Islet precursor cell (in vitro differentiated cells): ENCODE data around the gene SMIM7.
"Not testable (repeated sequence)": the region's sequence is repeated elsewhere in the genome, so short reads cannot be mapped to it uniquely, and the experiment has no call there.

Source experiments
- DNase-seq: peaks from one replicate; pipeline ENCODE4 v3.0.0-alpha.2; 2018

The SMIM7 gene

DNA sequence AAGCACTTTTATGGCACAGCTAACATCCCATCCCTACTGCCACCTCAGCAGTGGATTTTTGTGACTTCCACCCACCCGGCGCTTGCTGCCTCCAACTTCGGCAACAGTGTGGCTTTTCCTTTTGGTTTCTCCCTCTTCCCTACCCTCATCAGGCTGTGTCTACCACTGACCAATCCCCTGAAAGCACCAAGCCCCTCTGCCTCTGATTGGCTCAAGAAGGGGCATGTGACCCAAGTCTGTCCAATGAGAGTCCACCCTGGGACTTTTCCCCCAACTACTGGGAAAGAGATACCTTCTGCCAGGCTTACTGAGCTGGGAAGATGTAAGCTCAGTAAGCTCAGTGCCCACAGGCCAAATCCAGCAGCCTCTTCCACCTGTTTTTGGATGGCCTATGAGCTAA is 5.8 kb downstream of the SMIM7 start:
- DNase-seq = no peak

DNA sequence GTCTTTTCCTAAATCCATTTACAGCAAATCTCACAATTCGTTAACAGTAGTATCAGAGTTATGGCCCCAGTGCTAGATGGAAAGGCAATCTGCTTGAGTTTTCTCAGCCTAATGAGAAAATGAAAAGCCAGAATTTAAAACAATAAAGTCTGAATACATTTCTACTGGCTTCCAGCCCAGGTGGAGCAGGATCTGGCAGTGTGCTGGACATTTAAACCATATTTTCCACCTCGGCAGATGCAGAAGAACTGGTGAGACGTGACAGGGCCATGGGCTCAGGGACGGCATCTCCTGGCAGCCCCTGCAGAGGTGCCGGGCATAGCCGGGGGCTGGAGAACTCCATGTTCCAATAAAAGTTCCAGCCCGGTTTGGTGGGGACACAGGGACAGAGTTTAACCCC is 7.1 kb downstream of the SMIM7 start:
- DNase-seq = no peak

GRCh38 chr19:16651421-16652188 is 8.3 kb downstream of the SMIM7 start:
- DNase-seq = not testable (repeated sequence)

GRCh38 chr19:16650821-16651220 is 9.1 kb downstream of the SMIM7 start:
- DNase-seq = no peak

- no peak for DNase-seq
Measured at GRCh38 chr19:16649734-16650133, 10.2 kb downstream of the SMIM7 start.

GRCh38 chr19:16645140-16645539 is 14.8 kb downstream of the SMIM7 start:
- DNase-seq = no peak

GRCh38 chr19:16641695-16642094 is 18.2 kb downstream of the SMIM7 start:
- no peak for DNase-seq

DNA sequence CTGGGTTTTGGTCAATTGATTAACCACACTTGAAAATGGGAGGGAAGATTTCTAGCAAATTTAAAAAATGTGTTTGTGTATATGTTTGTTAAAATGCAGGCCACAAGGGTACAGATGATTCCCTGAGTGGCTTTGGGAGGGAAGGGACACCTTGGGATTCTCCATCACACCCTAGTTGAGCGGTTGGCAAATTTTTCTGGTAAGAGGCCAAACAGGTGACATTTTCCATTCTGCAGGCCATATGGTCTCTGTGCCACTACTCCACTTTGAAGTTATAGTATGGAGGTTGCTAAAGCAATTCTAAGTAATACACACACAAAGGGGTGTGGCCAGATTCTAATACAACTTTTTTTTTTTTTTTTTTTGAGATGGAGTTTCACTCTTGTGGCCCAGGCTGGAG is 19.0 kb downstream of the SMIM7 start:
- no peak for DNase-seq

DNA sequence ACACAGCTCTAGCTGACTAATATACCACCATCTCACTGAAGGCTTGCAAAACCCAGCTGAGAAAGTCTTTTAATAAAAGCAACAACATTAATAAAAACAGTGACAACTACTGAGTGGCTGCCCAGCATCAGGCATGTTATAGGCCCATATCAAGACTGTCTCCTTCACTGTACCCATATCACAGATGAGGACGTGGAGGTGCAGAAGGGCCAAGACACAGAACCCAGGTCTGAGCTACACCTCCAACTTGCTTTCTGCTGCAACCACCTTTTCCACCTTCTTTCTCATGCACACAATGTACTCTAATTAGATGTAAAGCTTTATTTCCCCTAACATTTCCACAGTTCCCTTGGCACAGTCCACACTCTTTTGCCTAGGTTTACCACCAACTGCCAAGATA is 21.3 kb downstream of the SMIM7 start:
- DNase-seq = no peak

DNA sequence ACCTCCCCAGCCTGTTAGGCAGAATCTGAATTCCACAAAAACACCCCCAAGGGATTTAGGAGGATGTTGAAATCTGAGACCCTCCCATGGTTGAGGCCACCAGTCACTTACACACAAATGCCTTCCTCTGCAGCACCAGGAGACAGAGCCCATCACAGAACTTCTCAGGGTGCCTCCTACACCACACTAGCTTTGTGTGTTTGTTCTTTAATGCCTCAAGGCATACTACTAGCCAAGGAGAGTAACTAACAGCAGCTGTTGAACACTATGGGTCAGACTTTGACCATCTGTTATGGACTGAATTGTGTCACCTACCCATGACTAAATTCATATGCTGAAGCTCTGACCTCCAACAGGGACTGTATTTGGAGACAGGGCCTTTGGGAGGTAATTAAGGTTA is 22.4 kb downstream of the SMIM7 start:
- peak; percentile 58 for DNase-seq

GRCh38 chr19:16631465-16631864 is 28.5 kb downstream of the SMIM7 start:
- no peak for DNase-seq

- no peak for DNase-seq
Measured at GRCh38 chr19:16628984-16629691, 30.8 kb downstream of the SMIM7 start.

- DNase-seq = peak; percentile 96
Measured at GRCh38 chr19:16628183-16628983, 31.6 kb downstream of the SMIM7 start, which contains the start of gene MED26. Gene MED26, minus strand, starts transcription at chr19:16628204. Its CDS starts 261 bp downstream, at chr19:16627943.

GRCh38 chr19:16627928-16628182 is 32.1 kb downstream of the SMIM7 start:
- no peak for DNase-seq

DNA sequence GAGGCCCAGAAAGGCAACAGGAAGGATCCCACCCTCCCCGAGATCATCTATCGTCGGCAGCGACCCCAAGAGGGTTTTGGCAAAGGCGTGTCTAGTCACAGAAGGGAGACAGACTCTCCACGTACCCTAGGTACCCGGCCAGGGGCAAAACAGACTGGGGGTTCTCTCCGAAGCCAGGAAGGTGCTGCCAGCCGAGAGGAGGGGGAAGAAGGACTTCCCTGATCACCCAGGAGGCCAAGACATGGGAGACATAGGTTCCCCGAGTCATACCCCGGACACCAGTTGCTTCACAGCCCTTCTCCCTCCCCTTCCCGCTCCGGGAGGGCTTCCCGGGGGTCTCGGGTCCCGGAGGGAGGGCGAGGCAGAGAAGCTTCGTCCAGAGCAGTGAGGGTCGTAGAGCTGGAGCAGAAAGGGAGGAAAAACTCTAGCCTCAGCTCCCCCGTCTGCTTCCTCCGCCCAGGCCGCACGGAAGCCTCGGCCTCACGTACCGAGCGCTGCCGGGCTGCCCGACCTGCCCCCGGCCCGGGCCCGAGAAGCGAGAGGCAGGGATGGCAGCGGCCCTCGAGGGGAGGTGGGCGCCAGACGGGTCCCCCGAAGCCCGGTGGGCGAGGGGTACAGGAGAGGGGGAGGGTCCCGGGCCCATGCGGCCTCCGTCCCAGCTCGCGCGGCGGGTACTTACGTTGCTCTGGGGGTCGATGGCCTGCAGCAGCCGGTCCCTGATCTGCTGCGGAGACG is 32.6 kb downstream of the SMIM7 start:
- DNase-seq = no peak

DNA sequence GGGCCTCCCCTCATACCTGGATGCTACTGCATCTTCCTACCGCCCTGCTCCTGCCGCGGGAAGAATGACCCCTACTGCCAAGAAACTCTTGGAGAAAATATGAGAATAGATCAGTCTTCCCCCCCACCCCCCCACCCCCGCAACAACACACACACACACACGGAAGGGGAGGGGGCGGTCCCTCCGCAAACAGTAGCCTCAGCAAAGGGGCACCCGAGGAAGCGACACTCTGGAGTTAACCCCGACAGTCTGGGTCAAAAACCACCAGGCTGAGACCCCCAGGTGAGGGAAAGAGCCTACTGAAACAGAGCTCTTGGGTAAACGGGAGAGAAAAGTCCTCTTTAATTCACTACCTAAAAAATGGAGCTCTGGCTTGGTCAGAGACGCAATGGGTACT is 33.1 kb downstream of the SMIM7 start:
- no peak for DNase-seq

- no peak for DNase-seq
Measured at GRCh38 chr19:16625163-16625958, 34.6 kb downstream of the SMIM7 start.

DNA sequence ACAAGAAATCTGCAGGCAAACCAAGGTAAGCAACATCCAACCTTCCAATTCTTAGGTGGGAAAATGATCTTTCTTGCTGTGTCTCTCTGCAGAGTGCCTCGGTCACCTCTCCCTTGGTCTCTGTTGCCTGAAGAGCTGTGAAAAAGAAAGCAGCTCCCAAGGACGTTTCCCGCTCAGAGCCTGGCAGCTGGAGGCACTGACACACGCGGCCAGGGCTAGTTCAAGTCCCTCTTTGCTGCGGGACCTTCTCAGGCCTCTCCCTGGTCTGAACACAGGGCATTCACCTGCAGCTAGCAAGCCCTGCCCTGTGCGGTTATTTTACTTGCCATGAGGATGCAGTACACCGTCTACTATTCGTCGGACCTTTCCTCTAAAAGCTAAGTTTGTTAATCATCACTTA is 35.7 kb downstream of the SMIM7 start:
- DNase-seq = no peak

DNA sequence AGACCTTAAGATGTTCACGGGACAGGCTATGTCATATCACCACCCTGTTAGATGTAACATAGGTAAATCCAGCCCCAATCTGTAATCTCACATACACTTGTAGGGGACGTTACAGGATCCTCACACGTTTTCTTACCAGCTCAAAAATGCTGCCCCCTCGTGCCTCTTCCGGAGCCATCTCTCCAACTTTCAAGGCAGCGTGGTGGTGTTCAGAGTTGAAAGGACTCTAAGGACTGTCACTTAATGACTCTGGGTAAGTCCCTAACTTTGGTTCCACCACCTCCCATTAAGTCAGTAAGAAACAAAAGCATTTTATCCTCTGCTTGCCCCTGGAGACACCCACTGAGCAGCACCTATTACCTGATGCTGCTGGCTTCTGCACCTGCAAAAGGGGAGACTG is 36.4 kb downstream of the SMIM7 start:
- DNase-seq = no peak

GRCh38 chr19:16623066-16623465 is 36.9 kb downstream of the SMIM7 start:
- no peak for DNase-seq

DNA sequence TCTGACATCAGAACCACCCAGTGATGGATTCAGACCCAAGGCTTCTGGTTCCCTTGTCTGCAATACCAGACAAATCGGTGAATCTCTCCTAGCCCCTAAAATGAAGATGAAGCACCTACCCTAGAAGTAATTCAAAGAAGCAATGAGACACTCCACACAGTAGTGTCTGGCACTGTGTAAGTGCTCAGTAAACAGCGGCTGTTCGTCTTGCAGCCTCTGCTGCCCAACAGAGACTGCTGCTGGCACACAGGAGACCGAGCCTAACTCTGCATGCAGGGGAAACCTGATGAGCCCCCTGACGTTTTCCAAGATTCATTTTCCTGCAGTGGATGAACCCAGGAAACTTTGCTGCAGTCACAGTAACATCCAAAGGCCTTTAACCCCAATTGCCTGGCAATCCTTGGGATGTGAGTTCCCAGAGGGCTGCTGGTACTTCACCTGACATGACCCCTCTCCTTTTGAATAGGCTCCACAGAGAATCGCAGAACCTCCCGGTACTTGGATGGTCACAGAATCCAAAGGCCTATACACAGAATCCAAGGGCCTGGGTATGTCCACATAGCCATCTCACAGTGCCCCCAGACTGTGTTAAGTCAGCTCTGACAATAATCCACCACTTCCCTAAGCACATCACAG is 38.7 kb downstream of the SMIM7 start:
- DNase-seq = no peak

DNA sequence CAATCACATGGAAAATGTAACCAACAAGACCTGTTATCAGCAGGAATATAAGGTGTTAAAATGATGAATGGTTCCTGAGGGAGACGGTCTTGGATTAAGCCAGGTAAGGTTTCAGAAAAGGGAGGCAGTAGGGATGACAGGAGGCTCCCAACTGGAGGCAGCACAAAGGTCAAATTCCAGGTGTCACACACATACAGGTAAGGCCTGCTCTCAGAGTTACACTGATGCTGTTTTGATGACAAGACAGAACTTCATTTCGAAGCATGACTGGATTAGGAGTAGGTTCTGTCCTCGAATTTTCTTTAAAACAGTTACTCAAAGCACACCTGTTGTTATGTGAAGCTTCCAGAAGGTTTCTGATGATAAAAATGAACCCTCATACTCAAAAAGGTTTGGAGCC is 39.4 kb downstream of the SMIM7 start:
- DNase-seq = no peak
